ENCODE data around the gene NOS1AP.
"Not testable (repeated sequence)": the region's sequence is repeated elsewhere in the genome, so short reads cannot be mapped to it uniquely, and the experiment has no call there.

NOS1AP gene

GRCh38 chr1:162406811-162407210 lies 337.3 kb downstream of the NOS1AP start:
- no peak overlapping the region for H3K4me3 ChIP-seq (ENCODE audit: low read depth, low read length)
- DNase-seq (ENCODE audit: low read depth) = no peak
- TF ChIP-seq CTCF (IDR thresholded peaks at IDR 0.05; ENCODE audit: insufficient read depth, low read depth, low read length, missing control alignments) = no peak

DNA sequence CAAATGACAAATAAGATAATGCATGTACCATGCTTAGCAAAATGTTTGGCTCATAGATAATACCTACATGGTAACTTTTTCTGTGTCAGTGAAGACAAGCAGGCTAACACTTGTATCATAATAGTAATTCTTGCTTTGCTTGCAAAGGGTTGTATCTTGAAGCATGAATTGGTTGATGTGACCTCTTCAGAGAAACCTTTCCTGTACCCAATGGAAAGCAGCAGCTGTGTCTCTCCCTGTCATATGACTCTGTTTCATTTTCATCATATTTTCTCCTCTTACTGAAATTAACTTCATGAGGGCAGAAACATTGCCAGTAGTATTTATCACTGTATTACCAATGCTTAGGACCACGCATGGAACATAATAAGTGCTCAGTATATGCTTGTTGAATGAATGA lies 338.0 kb downstream of the NOS1AP start:
- H3K4me3 ChIP-seq (ENCODE audit: low read depth, low read length) = no peak overlapping the region
- TF ChIP-seq CTCF (IDR thresholded peaks at IDR 0.05; ENCODE audit: insufficient read depth, low read depth, low read length, missing control alignments) = no peak
- no peak for DNase-seq (ENCODE audit: low read depth)

- no peak for TF ChIP-seq CTCF (IDR thresholded peaks at IDR 0.05; ENCODE audit: insufficient read depth, low read depth, low read length, missing control alignments)
- H3K4me3 ChIP-seq (ENCODE audit: low read depth, low read length) = no peak within 1 kb of the TSS
- no peak for DNase-seq (ENCODE audit: low read depth)
These were observed 342.5 kb downstream of the NOS1AP start, which contains the start of gene SH2D1B for GRCh38 chr1:162412002-162412401. SH2D1B (minus strand) TSS chr1:162412136; CDS start chr1:162412016, 120 bp downstream.

GRCh38 chr1:162416215-162416614 lies 346.7 kb downstream of the NOS1AP start:
- H3K4me3 ChIP-seq (ENCODE audit: low read depth, low read length) = no peak overlapping the region
- TF ChIP-seq CTCF (IDR thresholded peaks at IDR 0.05; ENCODE audit: insufficient read depth, low read depth, low read length, missing control alignments) = no peak
- no peak for DNase-seq (ENCODE audit: low read depth)

GRCh38 chr1:162416909-162417308 lies 347.4 kb downstream of the NOS1AP start:
- no peak overlapping the region for H3K4me3 ChIP-seq (ENCODE audit: low read depth, low read length)
- TF ChIP-seq CTCF (IDR thresholded peaks at IDR 0.05; ENCODE audit: insufficient read depth, low read depth, low read length, missing control alignments) = no peak
- no peak for DNase-seq (ENCODE audit: low read depth)

DNA sequence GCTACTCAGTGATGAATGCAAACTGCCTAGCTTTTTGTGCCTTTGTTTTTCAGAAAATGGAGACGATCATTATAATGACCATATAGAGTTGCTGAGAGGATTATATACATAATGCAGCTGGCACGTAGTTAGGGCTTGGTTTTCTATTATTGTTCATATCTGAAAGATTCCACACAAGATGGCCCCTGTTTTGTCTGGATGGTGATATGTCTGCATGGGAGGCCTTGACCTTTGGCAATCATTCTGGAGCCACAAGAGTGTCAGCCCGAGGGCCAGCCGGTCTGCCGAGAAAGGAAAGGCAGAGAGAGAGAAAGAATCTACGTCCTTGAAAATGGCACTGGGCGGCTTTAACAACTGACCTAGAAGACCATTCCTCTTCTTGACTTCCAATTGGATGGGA lies 348.2 kb downstream of the NOS1AP start:
- no peak overlapping the region for H3K4me3 ChIP-seq (ENCODE audit: low read depth, low read length)
- no peak for DNase-seq (ENCODE audit: low read depth)
- no peak for TF ChIP-seq CTCF (IDR thresholded peaks at IDR 0.05; ENCODE audit: insufficient read depth, low read depth, low read length, missing control alignments)

- DNase-seq (ENCODE audit: low read depth); H3K4me3 ChIP-seq (ENCODE audit: low read depth, low read length): not testable (repeated sequence)
These were observed 349.1 kb downstream of the NOS1AP start for GRCh38 chr1:162418584-162418983.

- H3K4me3 ChIP-seq (ENCODE audit: low read depth, low read length); DNase-seq (ENCODE audit: low read depth): not testable (repeated sequence)
These were observed 350.0 kb downstream of the NOS1AP start for GRCh38 chr1:162419450-162419931.

All from GM12865 (cell line).